ENCODE results near the gene SLC13A2.
A peak's percentile ranks its signal among the peaks of the same experiment; 100 is the strongest.
"Not testable (repeated sequence)": the region's sequence is repeated elsewhere in the genome, so short reads cannot be mapped to it uniquely, and the experiment has no call there.

Gene SLC13A2

GRCh38 chr17:28514561-28515002 is 41.1 kb downstream of the SLC13A2 start:
- H3K4me3 Mint-ChIP-seq = no peak overlapping the region
- H3K4me1 Mint-ChIP-seq = no peaks in the 10 kb centered on the region
- H3K9me3 Mint-ChIP-seq = no peaks in the 10 kb centered on the region
- no peak overlapping the region for H3K27ac Mint-ChIP-seq
- no peaks in the 10 kb centered on the region for H3K36me3 Mint-ChIP-seq
- peaks cover 3% of the 10 kb centered on the region for H3K27me3 Mint-ChIP-seq

GRCh38 chr17:28515518-28515917 is 42.1 kb downstream of the SLC13A2 start:
- no peaks in the 10 kb centered on the region for H3K9me3 Mint-ChIP-seq
- H3K4me3 Mint-ChIP-seq = no peak overlapping the region

GRCh38 chr17:28518132-28518531 is 44.7 kb downstream of the SLC13A2 start:
- H3K27ac Mint-ChIP-seq = no peak overlapping the region
- no peak overlapping the region for H3K4me3 Mint-ChIP-seq
- peaks cover 2% of the 10 kb centered on the region for H3K27me3 Mint-ChIP-seq
- no peaks in the 10 kb centered on the region for H3K4me1 Mint-ChIP-seq
- H3K36me3 Mint-ChIP-seq = no peaks in the 10 kb centered on the region
- H3K9me3 Mint-ChIP-seq = no peaks in the 10 kb centered on the region

More at GRCh38 chr17:28515518-28515917, 42.1 kb downstream of the SLC13A2 start:
- no peaks in the 10 kb centered on the region for H3K36me3 Mint-ChIP-seq
- peaks cover 2% of the 10 kb centered on the region for H3K27me3 Mint-ChIP-seq
- no peaks in the 10 kb centered on the region for H3K4me1 Mint-ChIP-seq
- H3K27ac Mint-ChIP-seq = no peak overlapping the region

DNA sequence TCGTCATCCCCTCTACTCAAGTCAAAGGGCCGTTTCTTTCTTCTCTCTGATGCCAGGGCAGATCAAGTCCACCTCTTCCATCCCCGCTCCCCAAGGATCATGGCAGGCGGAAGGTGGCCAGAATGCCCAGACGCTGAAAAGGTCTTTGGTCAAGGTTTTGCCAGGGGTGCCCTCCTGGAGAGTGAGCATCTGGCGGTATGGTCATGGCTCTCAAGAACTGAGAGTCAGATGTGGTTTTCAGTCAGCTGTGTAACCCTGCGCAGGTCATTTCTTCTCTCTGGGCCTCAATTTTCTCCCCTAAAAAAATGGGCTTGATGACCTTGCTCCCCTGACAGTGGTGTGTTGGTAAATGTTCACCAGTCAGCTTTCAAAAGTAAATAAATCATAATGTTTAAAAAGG is 45.1 kb downstream of the SLC13A2 start:
- no peak overlapping the region for H3K4me3 Mint-ChIP-seq
- no peaks in the 10 kb centered on the region for H3K9me3 Mint-ChIP-seq
- no peaks in the 10 kb centered on the region for H3K4me1 Mint-ChIP-seq
- H3K27ac Mint-ChIP-seq = no peak overlapping the region
- no peaks in the 10 kb centered on the region for H3K36me3 Mint-ChIP-seq
- peaks cover 2% of the 10 kb centered on the region for H3K27me3 Mint-ChIP-seq

GRCh38 chr17:28519236-28519635 is 45.8 kb downstream of the SLC13A2 start:
- H3K27me3 Mint-ChIP-seq = peaks cover 1% of the 10 kb centered on the region
- no peaks in the 10 kb centered on the region for H3K4me1 Mint-ChIP-seq
- no peaks in the 10 kb centered on the region for H3K9me3 Mint-ChIP-seq
- no peak overlapping the region for H3K4me3 Mint-ChIP-seq
- no peak overlapping the region for H3K27ac Mint-ChIP-seq
- no peaks in the 10 kb centered on the region for H3K36me3 Mint-ChIP-seq

DNA sequence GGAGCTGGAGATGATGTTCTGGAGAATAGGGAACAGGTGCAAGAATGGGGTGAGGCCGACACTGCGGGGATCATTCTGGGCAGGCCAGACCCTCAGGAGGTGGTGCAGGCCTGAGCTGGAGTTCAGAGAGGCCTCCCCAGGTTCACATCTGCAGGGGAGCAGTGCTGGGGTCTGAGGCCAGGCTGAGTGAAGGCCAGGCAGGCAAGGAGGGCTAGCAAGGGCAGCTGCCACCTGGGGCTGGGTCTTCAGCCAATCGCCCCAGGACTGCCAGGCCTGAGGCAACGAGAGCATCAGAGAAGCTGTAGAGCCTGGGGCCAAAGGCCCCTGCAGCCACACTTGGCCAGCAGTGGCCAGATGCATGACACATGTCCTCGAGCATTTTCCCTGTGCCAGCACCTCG is 47.2 kb downstream of the SLC13A2 start:
- H3K27ac Mint-ChIP-seq = no peak overlapping the region

DNA sequence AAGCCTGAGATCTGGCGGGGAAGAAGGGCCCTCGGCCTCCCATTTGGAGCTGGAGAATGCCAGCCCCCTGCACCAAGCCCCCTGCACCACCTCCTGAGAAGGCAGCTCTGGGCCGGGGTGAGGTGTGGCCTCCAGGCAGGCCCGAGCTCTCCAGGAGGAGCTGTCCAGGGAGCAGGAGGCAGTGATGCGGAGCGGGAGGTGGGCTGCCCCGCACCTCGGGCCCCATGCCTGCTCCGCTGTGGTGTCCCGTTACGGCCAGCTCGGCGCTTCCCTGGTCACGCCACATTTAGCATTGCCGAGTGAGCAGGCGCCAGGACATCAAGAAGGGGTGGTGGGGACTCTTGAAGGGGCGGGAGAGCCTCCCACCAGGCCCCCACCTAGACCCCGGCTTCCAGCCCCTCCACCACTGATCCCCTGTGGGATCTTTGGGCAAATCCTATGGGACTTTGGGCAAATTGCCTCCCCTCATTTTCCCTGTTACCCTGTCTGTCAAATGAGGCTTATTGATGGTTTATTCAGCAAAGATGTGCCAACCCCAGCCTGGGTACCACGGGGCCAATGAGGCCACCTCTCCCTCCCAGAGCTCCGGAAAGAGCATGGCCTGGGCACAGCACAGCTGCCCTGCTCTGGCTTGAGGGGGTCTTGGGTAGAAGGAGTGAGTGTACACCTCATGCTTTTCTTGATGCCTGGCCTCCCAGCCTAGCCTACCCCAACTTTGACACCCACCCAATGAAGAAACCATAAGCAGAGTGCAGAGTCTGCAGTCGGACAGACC is 48.1 kb downstream of the SLC13A2 start:
- H3K9me3 Mint-ChIP-seq = no peaks in the 10 kb centered on the region
- H3K4me3 Mint-ChIP-seq = no peak overlapping the region
- H3K36me3 Mint-ChIP-seq = no peaks in the 10 kb centered on the region
- peaks cover 1% of the 10 kb centered on the region for H3K27me3 Mint-ChIP-seq
- H3K4me1 Mint-ChIP-seq = no peaks in the 10 kb centered on the region
- no peak overlapping the region for H3K27ac Mint-ChIP-seq

More for the DNA sequence above, 47.2 kb downstream of the SLC13A2 start:
- Mint-ChIP-seq H3K4me1 (no peaks in the 10 kb centered on the region), H3K27me3 (peaks cover 1% of the 10 kb centered on the region), H3K4me3 (no peak overlapping the region), H3K9me3 (no peaks in the 10 kb centered on the region), H3K36me3 (no peaks in the 10 kb centered on the region)

DNA sequence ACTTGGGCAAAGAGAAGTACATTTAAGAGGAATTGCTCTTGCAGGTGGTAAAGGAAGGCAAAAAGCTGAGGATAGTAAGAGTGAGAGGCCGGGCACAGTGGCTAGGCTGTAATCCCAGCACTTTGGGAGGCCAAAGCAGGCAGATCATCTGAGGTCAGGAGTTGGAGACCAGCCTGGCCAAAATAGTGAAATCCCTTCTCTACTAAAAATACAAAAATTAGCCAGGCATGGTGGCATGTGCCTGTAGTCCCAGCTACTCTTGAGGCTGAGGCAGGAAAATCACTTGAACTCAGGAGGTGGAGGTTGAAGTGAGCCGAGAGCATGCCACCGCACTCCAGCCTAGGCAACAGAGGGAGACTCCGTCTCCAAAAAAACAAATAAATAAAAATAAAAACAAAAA is 48.8 kb downstream of the SLC13A2 start:
- H3K27ac Mint-ChIP-seq, H3K4me3 Mint-ChIP-seq, H3K27me3 Mint-ChIP-seq: not testable (repeated sequence)

DNA sequence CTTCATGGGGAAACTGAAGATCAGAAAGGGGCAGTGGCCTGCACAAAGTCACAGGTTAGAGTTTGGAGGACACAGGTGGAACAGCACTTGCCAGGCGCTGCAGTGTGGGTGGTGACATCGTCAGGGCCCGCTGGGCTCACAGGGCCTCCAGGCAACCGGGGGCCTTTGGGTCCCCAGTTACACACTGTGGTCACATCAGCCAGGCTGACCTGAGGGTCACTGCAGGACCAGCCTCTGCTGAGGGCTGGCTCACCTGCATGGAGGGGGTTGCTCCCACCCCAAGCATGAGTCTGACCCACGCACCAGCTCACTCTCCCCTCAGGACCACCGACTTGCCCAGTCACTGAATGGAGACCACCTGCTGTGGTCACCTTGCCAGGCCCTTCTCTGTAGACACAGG is 49.7 kb downstream of the SLC13A2 start:
- no peak overlapping the region for H3K27ac Mint-ChIP-seq
- no peaks in the 10 kb centered on the region for H3K36me3 Mint-ChIP-seq
- no peaks in the 10 kb centered on the region for H3K4me1 Mint-ChIP-seq
- H3K9me3 Mint-ChIP-seq = no peaks in the 10 kb centered on the region
- peaks cover 1% of the 10 kb centered on the region for H3K27me3 Mint-ChIP-seq
- H3K4me3 Mint-ChIP-seq = no peak overlapping the region

More for the DNA sequence above, 48.8 kb downstream of the SLC13A2 start:
- H3K4me1 Mint-ChIP-seq, H3K9me3 Mint-ChIP-seq, H3K36me3 Mint-ChIP-seq: not testable (repeated sequence)

DNA sequence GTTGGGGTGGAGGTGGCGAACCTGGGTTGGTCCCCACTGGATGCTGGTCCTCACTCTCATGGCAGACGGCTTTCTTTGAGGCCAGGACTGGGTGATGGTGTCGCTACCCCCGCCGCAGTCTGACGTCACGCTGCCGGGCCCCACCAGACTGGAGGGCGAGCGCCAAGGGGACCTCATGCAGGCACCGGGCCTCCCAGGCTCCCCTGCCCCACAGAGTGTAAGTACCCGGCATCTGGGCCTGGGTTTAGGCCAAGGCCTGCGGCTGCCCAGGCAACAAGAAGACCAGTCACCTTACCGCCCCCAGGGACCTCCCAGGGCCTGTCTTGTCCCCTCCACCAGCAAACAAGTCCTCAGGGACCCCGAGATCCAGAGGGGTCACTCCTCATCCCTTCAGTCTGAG is 50.4 kb downstream of the SLC13A2 start:
- H3K27me3 Mint-ChIP-seq = peaks cover under 1% of the 10 kb centered on the region
- H3K9me3 Mint-ChIP-seq = no peaks in the 10 kb centered on the region
- no peaks in the 10 kb centered on the region for H3K4me1 Mint-ChIP-seq
- H3K4me3 Mint-ChIP-seq = no peak overlapping the region
- no peaks in the 10 kb centered on the region for H3K36me3 Mint-ChIP-seq
- H3K27ac Mint-ChIP-seq = peak overlapping the region; percentile 55

DNA sequence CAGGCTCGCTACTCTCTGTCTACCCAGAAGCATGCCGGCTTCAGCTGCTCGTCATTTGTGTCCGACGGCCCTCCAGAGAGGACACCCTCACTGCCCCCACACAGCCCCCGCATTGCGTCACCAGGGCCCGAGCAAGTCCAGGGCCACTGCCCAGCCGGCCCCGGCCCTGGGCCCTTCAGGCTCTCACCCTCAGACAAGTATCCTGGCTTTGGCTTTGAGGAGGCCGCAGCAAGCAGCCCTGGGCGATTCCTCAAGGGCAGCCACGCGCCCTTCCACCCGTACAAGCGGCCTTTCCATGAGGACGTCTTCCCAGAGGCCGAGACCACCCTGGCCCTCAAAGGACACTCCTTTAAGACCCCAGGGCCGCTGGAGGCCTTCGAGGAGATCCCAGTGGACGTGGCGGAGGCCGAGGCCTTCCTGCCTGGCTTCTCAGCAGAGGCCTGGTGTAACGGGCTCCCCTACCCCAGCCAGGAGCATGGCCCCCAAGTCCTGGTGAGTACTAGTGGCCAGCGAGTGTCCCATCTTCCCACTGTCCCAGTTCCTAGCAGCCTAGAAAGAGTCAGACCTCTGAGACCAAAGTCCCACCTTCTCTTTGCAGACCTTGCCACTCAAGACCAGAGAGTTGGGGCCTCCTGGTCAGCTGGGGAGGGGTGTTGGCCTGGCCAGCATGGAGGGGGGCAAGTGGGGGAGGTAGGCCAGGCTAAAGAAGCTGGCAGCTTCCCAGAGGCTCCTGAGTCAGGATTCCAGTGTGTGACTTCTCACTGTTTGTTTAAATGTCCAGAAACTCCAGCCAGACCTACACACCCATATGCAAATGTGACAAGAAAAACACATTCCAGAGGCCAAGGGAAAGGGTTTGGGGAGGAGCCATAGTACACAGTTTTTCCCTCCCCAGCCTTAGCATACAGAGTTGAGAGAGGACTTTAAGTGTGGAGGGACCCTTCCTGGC is 51.3 kb downstream of the SLC13A2 start:
- Mint-ChIP-seq H3K27me3 (no peaks in the 10 kb centered on the region), H3K9me3 (no peaks in the 10 kb centered on the region), H3K4me3 (no peak overlapping the region), H3K36me3 (no peaks in the 10 kb centered on the region), H3K27ac (no peak overlapping the region), H3K4me1 (no peaks in the 10 kb centered on the region)

GRCh38 chr17:28526381-28526780 is 52.9 kb downstream of the SLC13A2 start:
- H3K4me3 Mint-ChIP-seq = no peak overlapping the region
- H3K27me3 Mint-ChIP-seq = no peaks in the 10 kb centered on the region
- no peaks in the 10 kb centered on the region for H3K9me3 Mint-ChIP-seq
- no peak overlapping the region for H3K27ac Mint-ChIP-seq
- H3K4me1 Mint-ChIP-seq = no peaks in the 10 kb centered on the region
- H3K36me3 Mint-ChIP-seq = no peaks in the 10 kb centered on the region

DNA sequence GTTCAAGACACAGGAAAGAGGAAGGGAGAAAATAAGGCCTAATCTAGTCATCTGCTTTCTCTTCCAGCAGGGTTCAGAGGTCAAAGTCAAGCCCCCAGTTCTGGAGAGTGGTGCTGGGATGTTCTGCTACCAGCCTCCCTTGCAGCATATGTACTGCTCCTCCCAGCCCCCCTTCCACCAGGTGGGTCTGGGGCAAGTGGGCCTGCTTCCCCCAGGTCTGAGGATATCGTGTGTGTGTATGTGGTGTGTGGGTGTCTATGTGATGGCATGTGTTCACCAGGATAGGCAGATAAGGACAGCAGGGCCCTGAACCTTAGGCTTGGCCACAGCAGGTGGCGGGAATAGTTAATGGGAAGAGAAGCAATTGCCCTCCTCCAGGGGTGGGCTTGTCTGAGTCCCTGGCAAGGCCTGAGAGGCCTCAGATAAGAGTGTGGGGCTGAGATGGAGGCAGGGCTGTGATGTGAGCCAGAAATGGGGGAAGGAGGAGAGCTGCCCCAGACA is 53.8 kb downstream of the SLC13A2 start:
- H3K9me3 Mint-ChIP-seq = no peaks in the 10 kb centered on the region
- no peaks in the 10 kb centered on the region for H3K4me1 Mint-ChIP-seq
- no peaks in the 10 kb centered on the region for H3K27me3 Mint-ChIP-seq
- no peak overlapping the region for H3K4me3 Mint-ChIP-seq
- no peaks in the 10 kb centered on the region for H3K36me3 Mint-ChIP-seq
- H3K27ac Mint-ChIP-seq = no peak overlapping the region

GRCh38 chr17:28527859-28528258 is 54.4 kb downstream of the SLC13A2 start:
- Mint-ChIP-seq H3K27me3 (no peaks in the 10 kb centered on the region), H3K4me1 (no peaks in the 10 kb centered on the region), H3K36me3 (no peaks in the 10 kb centered on the region), H3K4me3 (no peak overlapping the region), H3K9me3 (no peaks in the 10 kb centered on the region), H3K27ac (no peak overlapping the region)

DNA sequence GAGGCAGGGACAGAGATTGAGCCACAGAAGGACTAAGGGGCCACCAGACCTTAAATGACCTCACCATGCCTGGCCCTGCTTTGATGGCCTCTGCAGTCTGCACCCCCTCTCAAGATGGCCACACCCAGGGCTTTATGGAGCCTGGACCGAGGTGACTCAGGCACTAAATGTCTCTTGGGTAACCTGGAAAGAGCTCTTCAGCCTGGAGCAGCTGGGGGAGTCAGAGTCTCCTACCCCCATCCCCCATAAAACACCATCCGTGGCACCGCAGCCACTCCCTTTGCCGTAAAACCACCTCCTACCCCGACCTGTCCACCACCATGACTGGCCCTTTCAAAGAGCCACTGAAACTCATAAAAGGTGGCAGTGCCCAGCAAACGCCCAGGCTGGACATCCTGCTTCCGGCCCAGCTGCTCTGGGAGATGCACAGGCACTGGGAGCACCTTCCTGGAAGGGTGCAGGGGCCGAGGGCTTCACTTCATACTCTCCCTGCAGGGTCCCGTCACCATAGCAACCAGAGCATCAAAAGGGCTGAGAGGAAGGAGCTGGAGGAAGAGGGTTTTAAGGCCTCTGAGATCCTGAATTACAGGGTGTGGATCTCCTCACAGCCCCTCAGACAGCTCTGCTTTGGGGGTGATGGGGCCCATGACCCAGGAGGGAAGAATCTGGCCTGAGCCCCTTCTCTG is 55.0 kb downstream of the SLC13A2 start:
- H3K4me3 Mint-ChIP-seq = no peak overlapping the region
- no peaks in the 10 kb centered on the region for H3K27me3 Mint-ChIP-seq
- no peaks in the 10 kb centered on the region for H3K9me3 Mint-ChIP-seq
- H3K36me3 Mint-ChIP-seq = no peaks in the 10 kb centered on the region
- no peaks in the 10 kb centered on the region for H3K4me1 Mint-ChIP-seq
- no peak overlapping the region for H3K27ac Mint-ChIP-seq

All from activated naive CD4-positive, alpha-beta T cell treated with anti-CD3 and anti-CD28 coated beads, Interleukin-2, amount 50 U/mL, for 24 hours (primary cell).